ENCODE data around the gene STH.
"Not testable (repeated sequence)": the region's sequence is repeated elsewhere in the genome, so short reads cannot be mapped to it uniquely, and the experiment has no call there.

Gene STH

GRCh38 chr17:45998987-45999899, at the start of gene STH:
Gene STH, plus strand, starts transcription at chr17:45999250. Its CDS starts 30 bp downstream, at chr17:45999280.
- DNase-seq = no peak

DNA sequence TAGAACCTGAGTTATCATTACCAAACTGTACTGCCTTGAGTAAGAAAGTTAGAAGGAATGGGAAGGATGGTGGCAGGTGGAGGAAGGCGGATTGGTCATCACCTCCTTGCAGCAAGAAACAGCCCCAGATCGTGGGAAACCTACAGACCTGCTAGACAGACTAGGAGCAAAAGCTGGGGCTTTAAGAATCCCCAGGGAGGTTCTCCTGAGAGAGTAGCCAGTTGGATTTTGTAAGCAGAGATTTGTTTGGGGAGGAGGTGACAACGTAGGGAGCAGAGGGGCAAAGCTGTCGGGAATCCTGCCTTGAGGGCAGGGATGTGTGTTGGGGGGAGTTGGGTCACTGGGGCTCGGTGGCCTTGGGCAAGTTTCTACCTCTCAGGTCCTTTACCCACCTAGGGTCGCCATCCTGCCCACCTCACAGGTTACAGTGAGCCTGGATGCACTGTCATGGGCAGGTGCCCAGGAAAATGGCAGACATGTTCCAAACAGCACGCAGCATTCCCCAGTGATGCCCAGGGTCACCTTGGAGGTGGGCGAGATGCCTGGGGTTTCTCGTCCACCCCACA, 49.2 kb upstream of the STH start:
- no peak for DNase-seq

DNA sequence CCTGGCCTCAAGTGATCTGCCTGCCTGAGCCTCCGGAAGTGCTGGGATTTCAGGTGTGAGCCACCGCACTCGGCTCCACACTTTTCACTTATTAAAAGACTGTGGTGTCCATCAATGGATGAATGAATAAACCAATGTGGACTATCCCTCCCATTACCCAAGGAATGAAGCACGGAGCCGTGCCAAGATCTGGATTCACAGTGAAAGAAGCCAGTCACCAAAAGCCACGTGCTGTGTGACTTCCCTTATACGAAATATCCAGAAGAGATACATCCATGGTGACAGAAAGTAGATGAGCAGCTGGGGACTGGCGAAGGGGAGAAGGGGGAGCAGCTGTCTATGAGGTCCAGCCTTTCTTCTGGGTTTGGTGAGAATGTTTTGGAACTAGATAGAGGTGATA, 48.2 kb upstream of the STH start:
- no peak for DNase-seq

- no peak for DNase-seq
These were observed 47.6 kb upstream of the STH start for GRCh38 chr17:45951403-45951802.

GRCh38 chr17:45951941-45952340, 47.1 kb upstream of the STH start:
- DNase-seq = no peak

GRCh38 chr17:45952814-45953320, 46.2 kb upstream of the STH start:
- DNase-seq = no peak

- DNase-seq = no peak
These were observed 45.5 kb upstream of the STH start for GRCh38 chr17:45953561-45953960.

- no peak for DNase-seq
These were observed 44.1 kb upstream of the STH start for GRCh38 chr17:45954914-45955313.

GRCh38 chr17:45955326-45955725, 43.7 kb upstream of the STH start:
- DNase-seq = no peak

GRCh38 chr17:45956090-45956489, 43.0 kb upstream of the STH start:
- no peak for DNase-seq

DNA sequence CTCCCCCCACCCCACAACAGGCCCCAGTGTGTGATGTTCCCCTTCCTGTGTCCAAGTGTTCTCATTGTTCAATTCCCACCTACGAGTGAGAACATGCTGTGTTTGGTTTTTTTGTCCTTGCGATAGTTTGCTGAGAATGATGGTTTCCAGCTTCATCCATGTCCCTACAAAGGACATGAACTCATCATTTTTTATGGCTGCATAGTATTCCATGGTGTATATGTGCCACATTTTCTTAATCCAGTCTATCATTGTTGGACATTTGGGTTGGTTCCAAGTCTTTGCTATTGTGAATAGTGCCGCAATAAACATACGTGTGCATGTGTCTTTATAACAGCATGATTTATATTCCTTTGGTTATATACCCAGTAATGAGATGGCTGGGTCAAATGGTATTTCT, 42.3 kb upstream of the STH start:
- not testable (repeated sequence) for DNase-seq

DNA sequence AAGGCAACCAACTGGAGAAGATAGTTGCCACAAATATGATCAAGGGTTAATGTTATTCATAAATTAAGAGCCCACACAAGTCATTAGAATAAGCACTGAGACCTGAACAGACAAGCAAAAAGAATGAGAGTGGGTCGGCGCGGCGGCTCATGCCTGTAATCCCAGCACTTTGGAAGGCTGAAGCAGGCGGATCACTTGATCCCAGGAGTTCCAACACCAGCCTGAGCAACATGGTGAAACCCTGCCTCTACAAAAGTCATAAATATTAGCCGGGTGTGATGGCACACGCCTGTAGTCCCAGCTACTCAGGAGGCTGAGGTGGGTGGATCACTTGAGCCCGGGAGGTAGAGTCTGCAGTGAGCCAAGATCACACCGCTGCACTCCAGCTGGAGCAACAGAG, 40.7 kb upstream of the STH start:
- DNase-seq = no peak

GRCh38 chr17:45958994-45959665, 39.9 kb upstream of the STH start:
- no peak for DNase-seq

GRCh38 chr17:45960311-45960710, 38.7 kb upstream of the STH start:
- no peak for DNase-seq

GRCh38 chr17:45961206-45961605, 37.8 kb upstream of the STH start:
- no peak for DNase-seq

- no peak for DNase-seq
These were observed 36.7 kb upstream of the STH start for GRCh38 chr17:45962221-45962972.

DNA sequence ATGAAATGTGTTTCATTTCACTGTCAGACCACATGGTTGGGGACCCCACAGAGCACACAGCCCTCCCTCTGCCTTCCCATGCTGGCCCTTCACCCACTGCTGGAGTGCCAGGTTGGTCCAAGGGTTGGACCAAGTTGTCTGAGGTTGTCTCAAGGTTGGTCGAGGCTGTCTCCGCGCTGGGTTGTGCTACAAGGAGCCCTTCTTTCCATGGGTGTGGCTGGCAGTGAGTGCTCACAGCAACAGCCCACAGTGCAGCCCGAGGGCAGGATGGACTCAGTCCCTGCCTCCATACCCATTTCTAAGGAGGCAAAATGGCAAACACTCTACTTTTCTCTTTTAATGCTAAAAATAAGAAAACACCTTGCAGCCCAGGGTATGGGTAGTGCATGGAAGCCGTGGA, 35.8 kb upstream of the STH start:
- no peak for DNase-seq

GRCh38 chr17:45963889-45964288, 35.2 kb upstream of the STH start:
- no peak for DNase-seq

GRCh38 chr17:45964634-45965033, 34.4 kb upstream of the STH start:
- no peak for DNase-seq

- no peak for DNase-seq
These were observed 33.2 kb upstream of the STH start for GRCh38 chr17:45965812-45966211.

DNA sequence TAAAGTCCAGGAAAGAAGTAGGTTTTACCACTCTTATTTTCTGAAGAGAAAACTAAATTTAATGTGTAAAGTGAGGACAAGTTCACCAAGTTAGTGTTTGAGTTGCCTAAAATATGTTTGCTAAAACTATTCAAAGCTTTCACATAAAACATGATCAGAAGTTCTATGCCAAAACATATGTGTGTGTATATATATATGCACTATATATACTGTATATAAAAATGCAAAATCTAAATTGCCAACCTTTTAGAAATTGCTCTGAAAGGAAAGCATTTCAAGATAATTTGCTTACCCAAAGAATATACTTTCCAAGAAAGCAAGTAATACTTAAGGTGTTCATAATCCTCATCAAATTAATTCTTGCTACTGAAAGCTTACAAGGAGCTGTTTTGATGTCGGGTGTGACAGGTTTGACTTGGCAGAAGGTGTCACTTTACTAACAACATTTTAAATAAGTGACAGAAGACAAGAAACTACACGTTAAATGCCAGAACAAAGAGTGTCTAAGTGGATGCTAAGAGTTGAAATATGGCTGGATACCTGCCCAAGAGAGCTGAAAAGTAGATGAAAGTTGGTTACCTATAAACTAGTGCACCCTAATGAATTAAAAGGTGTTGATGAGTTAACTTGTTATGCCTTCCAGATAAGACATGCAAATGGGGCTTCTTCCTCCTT, 32.3 kb upstream of the STH start:
- no peak for DNase-seq

- DNase-seq = no peak
These were observed 31.7 kb upstream of the STH start for GRCh38 chr17:45967378-45967777.

All from activated gamma-delta T cell treated with Interleukin-2 at 50 U/mL for 16 hours (primary cell).